ENCODE results near the gene ABCA2.
"Not testable (repeated sequence)": the region's sequence is repeated elsewhere in the genome, so short reads cannot be mapped to it uniquely, and the experiment has no call there.

ABCA2 gene

GRCh38 chr9:137064027-137064879 is 36.2 kb upstream of the ABCA2 start:
- in situ Hi-C loops (cut with MboI; ENCODE audit: low sequenced_read_pairs): no loop called here

- in situ Hi-C loops (cut with MboI; ENCODE audit: low sequenced_read_pairs): no loop called here
Observed at GRCh38 chr9:137063311-137064026, 35.4 kb upstream of the ABCA2 start.

- in situ Hi-C loops (cut with MboI; ENCODE audit: low sequenced_read_pairs): not testable (repeated sequence)
Observed at GRCh38 chr9:137062798-137063197, 34.8 kb upstream of the ABCA2 start.

GRCh38 chr9:137062384-137062783 is 34.3 kb upstream of the ABCA2 start:
- in situ Hi-C loops (cut with MboI; ENCODE audit: low sequenced_read_pairs): no loop called here

- in situ Hi-C loops (cut with MboI; ENCODE audit: low sequenced_read_pairs): no loop called here
Observed at GRCh38 chr9:137058521-137059234, 30.6 kb upstream of the ABCA2 start.

- in situ Hi-C loops (cut with MboI; ENCODE audit: low sequenced_read_pairs): no loop called here
Observed at GRCh38 chr9:137057545-137057944, 29.5 kb upstream of the ABCA2 start.

GRCh38 chr9:137056739-137057415 is 28.8 kb upstream of the ABCA2 start:
- in situ Hi-C loops (cut with MboI; ENCODE audit: low sequenced_read_pairs): no loop called here

GRCh38 chr9:137055385-137056364 is 27.6 kb upstream of the ABCA2 start:
- in situ Hi-C loops (cut with MboI; ENCODE audit: low sequenced_read_pairs): no loop called here

- in situ Hi-C loops (cut with MboI; ENCODE audit: low sequenced_read_pairs): no loop called here
Observed at GRCh38 chr9:137054932-137055384, 26.9 kb upstream of the ABCA2 start.

- in situ Hi-C loops (cut with MboI; ENCODE audit: low sequenced_read_pairs): no loop called here
Observed at GRCh38 chr9:137053944-137054931, 26.2 kb upstream of the ABCA2 start, which contains the start of gene ENTPD2. TSS of gene ENTPD2 (minus strand) at chr9:137054061. CDS start at chr9:137053997, 64 bp downstream.

- in situ Hi-C loops (cut with MboI; ENCODE audit: low sequenced_read_pairs): no loop called here
Observed at GRCh38 chr9:137052998-137053943, 25.2 kb upstream of the ABCA2 start.

- in situ Hi-C loops (cut with MboI; ENCODE audit: low sequenced_read_pairs): no loop called here
Observed at GRCh38 chr9:137052293-137052692, 24.3 kb upstream of the ABCA2 start.

- in situ Hi-C loops (cut with MboI; ENCODE audit: low sequenced_read_pairs): no loop called here
Observed at GRCh38 chr9:137051145-137051724, 23.2 kb upstream of the ABCA2 start.

GRCh38 chr9:137050570-137050969 is 22.5 kb upstream of the ABCA2 start:
- in situ Hi-C loops (cut with MboI; ENCODE audit: low sequenced_read_pairs): no loop called here

GRCh38 chr9:137049544-137050449 is 21.8 kb upstream of the ABCA2 start:
- in situ Hi-C loops (cut with MboI; ENCODE audit: low sequenced_read_pairs): no loop called here

All from HL-60/S4 treated with phorbol 12-myristate 13-acetate at 8.2 ng/mL for 4 days and 3 days (cell line).